Subcutaneous abdominal adipose tissue (tissue), 5 donors: ENCODE data around the gene ATP9A.
A peak's percentile ranks its signal among the peaks of the same experiment; 100 is the strongest.

ENCODE experiments used
- H3K27ac ChIP-seq: one replicate; pipeline ENCODE4 v1.7.0; 2013; ENCODE audit warnings: low read depth, mild to moderate bottlenecking, inconsistent platforms, low read length, moderate library complexity
- H3K27me3 ChIP-seq, 5 donors: one replicate each; pipeline ENCODE4 v1.7.0; 2013; ENCODE audit warnings: low read length in 5 of 5, inconsistent platforms in 1 of 5; ENCODE audit not compliant: control insufficient read depth in 5 of 5, insufficient read depth in 4 of 5
- H3K36me3 ChIP-seq, 5 donors: one replicate each; pipeline ENCODE4 v1.7.0; 2013; ENCODE audit warnings: low read length in 5 of 5; ENCODE audit not compliant: control insufficient read depth in 5 of 5, insufficient read depth in 5 of 5
- H3K4me1 ChIP-seq, 5 donors: one replicate each; pipeline ENCODE4 v1.7.0; 2013; ENCODE audit warnings: low read length in 5 of 5, mild to moderate bottlenecking in 3 of 5, moderate library complexity in 1 of 5; ENCODE audit not compliant: control insufficient read depth in 5 of 5, insufficient read depth in 5 of 5
- H3K4me3 ChIP-seq, 5 donors: one replicate each; pipeline ENCODE4 v1.7.0; 2013; ENCODE audit warnings: low read length in 5 of 5, low read depth in 1 of 5
- H3K9ac ChIP-seq, 5 donors: one replicate each; pipeline ENCODE4 v1.7.0; 2013; ENCODE audit warnings: low read length in 5 of 5, mild to moderate bottlenecking in 4 of 5, moderate library complexity in 3 of 5
- H3K9me3 ChIP-seq, 5 donors: one replicate each; pipeline ENCODE4 v1.7.0; 2013; ENCODE audit warnings: low read length in 5 of 5; ENCODE audit not compliant: control insufficient read depth in 5 of 5
- donor health status: healthy.
- donor health status: healthy.
- donor health status: healthy.
- donor health status: healthy.
- donor health status: healthy.

Gene ATP9A

GRCh38 chr20:51804754-51805153, 36.6 kb upstream of the ATP9A start:
- no peak overlapping the region for H3K27ac ChIP-seq
- peaks cover 0 to 17% (median 7%) of the 10 kb centered on the region in 5 donors for H3K27me3 ChIP-seq
- H3K9ac ChIP-seq = no peak overlapping the region
- no peak overlapping the region for H3K4me3 ChIP-seq
- peaks cover 0 to 26% (median 24%) of the 10 kb centered on the region in 5 donors for H3K4me1 ChIP-seq
- no peaks in the 10 kb centered on the region for H3K36me3 ChIP-seq
- H3K9me3 ChIP-seq = no peaks in the 10 kb centered on the region

- Histone ChIP-seq H3K4me3 (no peak overlapping the region), H3K9me3 (no peaks in the 10 kb centered on the region), H3K4me1 (peaks cover 0 to 28% (median 24%) of the 10 kb centered on the region in 5 donors), H3K36me3 (no peaks in the 10 kb centered on the region), H3K9ac (no peak overlapping the region), H3K27me3 (peaks cover 0 to 23% (median 10%) of the 10 kb centered on the region in 5 donors), H3K27ac (no peak overlapping the region)
These were observed 35.1 kb upstream of the ATP9A start for GRCh38 chr20:51803148-51803854.

GRCh38 chr20:51802170-51802751, 34.1 kb upstream of the ATP9A start, which contains the start of gene SALL4:
Gene SALL4 (minus strand): TSS chr20:51802521. CDS start chr20:51802408, 113 bp downstream.
- Histone ChIP-seq H3K27ac (no peak within 1 kb of the TSS), H3K9me3 (no peaks in the 10 kb centered on the region), H3K27me3 (peaks cover 0 to 23% (median 10%) of the 10 kb centered on the region in 5 donors), H3K9ac (peak within 1 kb of the TSS in 2 of 5 donors; percentile 31 to 68), H3K36me3 (no peaks in the 10 kb centered on the region), H3K4me3 (peak within 1 kb of the TSS in 4 of 5 donors; percentile 42 to 69 (median 59)), H3K4me1 (peaks cover 0 to 28% (median 24%) of the 10 kb centered on the region in 5 donors)

- Histone ChIP-seq H3K9me3 (no peaks in the 10 kb centered on the region), H3K4me1 (peaks cover 0 to 28% (median 24%) of the 10 kb centered on the region in 5 donors), H3K9ac (peak overlapping the region in 1 of 5 donors; percentile 68), H3K27me3 (peaks cover 0 to 23% (median 10%) of the 10 kb centered on the region in 5 donors), H3K27ac (no peak overlapping the region), H3K4me3 (peak overlapping the region in 2 of 5 donors; percentile 62 to 69), H3K36me3 (no peaks in the 10 kb centered on the region)
These were observed 33.6 kb upstream of the ATP9A start for GRCh38 chr20:51801823-51802123.

- Histone ChIP-seq H3K27me3 (peaks cover 0 to 23% (median 10%) of the 10 kb centered on the region in 5 donors), H3K9me3 (no peaks in the 10 kb centered on the region), H3K4me1 (peaks cover 0 to 28% (median 24%) of the 10 kb centered on the region in 5 donors), H3K9ac (peak overlapping the region in 3 of 5 donors; percentile 16 to 68 (median 31)), H3K4me3 (peak overlapping the region; percentile 42 to 69 (median 62)), H3K27ac (no peak overlapping the region), H3K36me3 (no peaks in the 10 kb centered on the region)
These were observed 33.1 kb upstream of the ATP9A start for GRCh38 chr20:51801122-51801822.

GRCh38 chr20:51800872-51801121, 32.6 kb upstream of the ATP9A start:
- Histone ChIP-seq H3K4me3 (peak overlapping the region; percentile 42 to 69 (median 62)), H3K9ac (peak overlapping the region in 2 of 5 donors; percentile 16 to 68), H3K9me3 (no peaks in the 10 kb centered on the region), H3K4me1 (peaks cover 0 to 28% (median 24%) of the 10 kb centered on the region in 5 donors), H3K36me3 (no peaks in the 10 kb centered on the region), H3K27me3 (peaks cover 0 to 23% (median 10%) of the 10 kb centered on the region in 5 donors), H3K27ac (no peak overlapping the region)

- peak overlapping the region; percentile 46 to 72 (median 62) for H3K4me3 ChIP-seq
- H3K27me3 ChIP-seq = peaks cover 0 to 23% (median 10%) of the 10 kb centered on the region in 5 donors
- no peak overlapping the region for H3K27ac ChIP-seq
- no peaks in the 10 kb centered on the region for H3K36me3 ChIP-seq
- H3K4me1 ChIP-seq = peaks cover 0 to 28% (median 24%) of the 10 kb centered on the region in 5 donors
- peak overlapping the region in 2 of 5 donors; percentile 16 to 68 for H3K9ac ChIP-seq
- H3K9me3 ChIP-seq = no peaks in the 10 kb centered on the region
These were observed 32.1 kb upstream of the ATP9A start for GRCh38 chr20:51800060-51800871.

GRCh38 chr20:51799401-51799860, 31.2 kb upstream of the ATP9A start:
- Histone ChIP-seq H3K9me3 (no peaks in the 10 kb centered on the region), H3K27ac (no peak overlapping the region), H3K9ac (no peak overlapping the region), H3K4me3 (no peak overlapping the region), H3K27me3 (peaks cover 0 to 23% (median 10%) of the 10 kb centered on the region in 5 donors), H3K4me1 (peaks cover 0 to 28% (median 24%) of the 10 kb centered on the region in 5 donors), H3K36me3 (no peaks in the 10 kb centered on the region)

- Histone ChIP-seq H3K27me3 (peaks cover 0 to 29% (median 10%) of the 10 kb centered on the region in 5 donors), H3K9me3 (no peaks in the 10 kb centered on the region)
These were observed 29.3 kb upstream of the ATP9A start for GRCh38 chr20:51797357-51798025.

More at GRCh38 chr20:51797357-51798025, 29.3 kb upstream of the ATP9A start:
- no peak overlapping the region for H3K4me3 ChIP-seq
- H3K4me1 ChIP-seq = peaks cover 0 to 28% (median 24%) of the 10 kb centered on the region in 5 donors
- no peak overlapping the region for H3K27ac ChIP-seq
- no peaks in the 10 kb centered on the region for H3K36me3 ChIP-seq
- no peak overlapping the region for H3K9ac ChIP-seq
